NB4 (cell line): Measurements from ENCODE around the gene CEP170.
A peak's percentile ranks its signal among the peaks of the same experiment; 100 is the strongest.

Experiments
- MAX ChIP-seq: IDR thresholded peaks from 2 replicates; pipeline ENCODE4 v1.6.1; 2011; ENCODE audit warnings: low read depth, low read length
- MYC ChIP-seq: IDR thresholded peaks from 2 replicates; pipeline ENCODE4 v1.6.1; 2011; ENCODE audit warnings: low read depth, low read length
- POLR2A ChIP-seq: IDR thresholded peaks from 2 replicates; pipeline ENCODE4 v1.6.1; 2011; ENCODE audit warnings: mild to moderate bottlenecking; ENCODE audit not compliant: insufficient read length; ENCODE audit errors: extremely low read depth
- TF ChIP-seq, protein P1 (sequence below): IDR thresholded peaks from one replicate; pipeline ENCODE4 v1.5.1; 2012; ENCODE audit warnings: low read depth, low read length

DNA sequence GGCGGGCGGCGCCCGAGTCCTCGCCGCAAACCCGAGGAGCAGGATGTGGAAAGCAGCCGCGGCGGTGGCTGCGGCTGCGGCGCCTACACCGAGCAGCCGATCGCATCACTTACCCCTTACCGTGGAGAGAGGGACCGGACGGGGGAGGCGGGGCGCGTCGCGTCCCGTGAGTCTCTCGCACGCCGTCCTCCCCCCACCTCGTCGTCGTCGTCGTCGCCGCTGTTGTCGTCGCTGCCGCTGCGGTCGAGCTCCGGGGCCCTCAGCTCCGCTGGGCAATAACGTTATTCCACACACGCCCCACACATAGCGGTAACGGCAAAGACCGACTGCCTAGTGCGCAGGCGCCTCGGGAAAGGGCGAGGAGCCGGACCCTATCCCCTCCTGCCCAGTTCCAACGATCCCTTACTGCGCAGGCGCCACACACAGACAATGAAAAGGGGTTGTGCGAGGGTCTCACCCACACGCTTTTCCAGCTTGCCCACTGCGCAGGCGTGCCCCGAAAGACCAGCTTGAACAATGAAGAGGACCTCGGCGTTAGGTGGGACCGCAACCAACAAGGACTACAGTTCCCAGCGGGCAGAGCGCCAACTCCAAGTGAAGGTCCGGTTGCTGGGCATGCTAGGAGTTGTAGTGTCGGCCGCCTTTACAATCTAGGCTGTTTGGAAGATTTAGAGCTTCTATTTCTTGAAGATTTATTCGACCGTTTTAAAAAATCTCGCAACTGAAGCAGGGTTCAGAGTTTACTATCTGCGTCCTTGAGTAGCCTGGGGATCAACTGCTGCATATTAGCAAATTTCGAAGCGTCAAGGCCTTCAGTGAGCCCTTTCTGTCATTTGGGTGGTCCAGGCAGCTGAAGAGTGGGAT lies at the start of gene CEP170:
- TF ChIP-seq MAX (peak; percentile 41; the same call in 1 of the 2 replicates), MYC (peak; percentile 73; the same call in 1 of the 2 replicates), POLR2A (peak; percentile 46)
- TF ChIP-seq, protein P1, sequence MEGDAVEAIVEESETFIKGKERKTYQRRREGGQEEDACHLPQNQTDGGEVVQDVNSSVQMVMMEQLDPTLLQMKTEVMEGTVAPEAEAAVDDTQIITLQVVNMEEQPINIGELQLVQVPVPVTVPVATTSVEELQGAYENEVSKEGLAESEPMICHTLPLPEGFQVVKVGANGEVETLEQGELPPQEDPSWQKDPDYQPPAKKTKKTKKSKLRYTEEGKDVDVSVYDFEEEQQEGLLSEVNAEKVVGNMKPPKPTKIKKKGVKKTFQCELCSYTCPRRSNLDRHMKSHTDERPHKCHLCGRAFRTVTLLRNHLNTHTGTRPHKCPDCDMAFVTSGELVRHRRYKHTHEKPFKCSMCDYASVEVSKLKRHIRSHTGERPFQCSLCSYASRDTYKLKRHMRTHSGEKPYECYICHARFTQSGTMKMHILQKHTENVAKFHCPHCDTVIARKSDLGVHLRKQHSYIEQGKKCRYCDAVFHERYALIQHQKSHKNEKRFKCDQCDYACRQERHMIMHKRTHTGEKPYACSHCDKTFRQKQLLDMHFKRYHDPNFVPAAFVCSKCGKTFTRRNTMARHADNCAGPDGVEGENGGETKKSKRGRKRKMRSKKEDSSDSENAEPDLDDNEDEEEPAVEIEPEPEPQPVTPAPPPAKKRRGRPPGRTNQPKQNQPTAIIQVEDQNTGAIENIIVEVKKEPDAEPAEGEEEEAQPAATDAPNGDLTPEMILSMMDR, result no peak
